Fibroblast of pulmonary artery (primary cell): ENCODE results near the gene IQGAP2.

ENCODE experiments used
- DNase-seq: peaks from one replicate; pipeline ENCODE4 v3.0.0-alpha.2; 2010; ENCODE audit warnings: low read depth
- H3K4me3 ChIP-seq: replicated peaks from 2 replicates; pipeline ENCODE4 v1.5.1; 2011; ENCODE audit warnings: low read depth, mild to moderate bottlenecking, control low read depth, low read length, moderate library complexity
- CTCF ChIP-seq: IDR thresholded peaks from 2 replicates; pipeline ENCODE4 v1.5.1; 2011; ENCODE audit warnings: mild to moderate bottlenecking, control low read depth, low read length, inconsistent platforms; ENCODE audit errors: missing control alignments

Gene IQGAP2

GRCh38 chr5:76542241-76542640 is 139.2 kb downstream of the IQGAP2 start:
- DNase-seq: no peak
- TF ChIP-seq CTCF: no peak
- no peak overlapping the region for H3K4me3 ChIP-seq

- TF ChIP-seq CTCF: no peak
- no peak for DNase-seq
- no peak overlapping the region for H3K4me3 ChIP-seq
Observed at GRCh38 chr5:76542887-76543690, 140.0 kb downstream of the IQGAP2 start.

GRCh38 chr5:76544268-76544926 is 141.3 kb downstream of the IQGAP2 start:
- peak; percentile 55 for TF ChIP-seq CTCF
- no peak overlapping the region for H3K4me3 ChIP-seq
- DNase-seq: peak; percentile 49

- TF ChIP-seq CTCF: no peak
- H3K4me3 ChIP-seq: no peak overlapping the region
- no peak for DNase-seq
Observed at GRCh38 chr5:76545184-76545583, 142.1 kb downstream of the IQGAP2 start.

GRCh38 chr5:76546497-76547102 is 143.5 kb downstream of the IQGAP2 start:
- TF ChIP-seq CTCF: no peak
- no peak overlapping the region for H3K4me3 ChIP-seq
- no peak for DNase-seq

- H3K4me3 ChIP-seq: no peak overlapping the region
- TF ChIP-seq CTCF: no peak
- DNase-seq: no peak
Observed at GRCh38 chr5:76547242-76547890, 144.3 kb downstream of the IQGAP2 start.
